Measurements from ENCODE around the gene GABPB2.

Gene GABPB2

GRCh38 chr1:151171190-151171589 lies 100.6 kb downstream of the GABPB2 start:
- peaks cover 9% of the 10 kb centered on the region for H3K4me1 ChIP-seq (ENCODE audit: insufficient read depth, low read length, poor library complexity, severe bottlenecking)
- TF ChIP-seq CTCF (conservative IDR thresholded peaks at IDR 0.05; ENCODE audit: low read length) (no peak), EZH2phosphoT487 (IDR thresholded peaks at IDR 0.05; ENCODE audit: borderline replicate concordance) (no peak)
- H4K20me1 ChIP-seq (ENCODE audit: insufficient read depth, low read length, poor library complexity, severe bottlenecking): no peaks in the 10 kb centered on the region
- no peak overlapping the region for H3K4me3 ChIP-seq (ENCODE audit: low read length, poor library complexity, severe bottlenecking)
- H3K9ac ChIP-seq (ENCODE audit: low read depth, low read length, poor library complexity, severe bottlenecking): no peak overlapping the region
- no peaks in the 10 kb centered on the region for H3F3A ChIP-seq (ENCODE audit: low read depth)
- no peaks in the 10 kb centered on the region for H3K9me3 ChIP-seq (ENCODE audit: insufficient read depth, low read depth, low read length)
- H3K9me2 ChIP-seq (replicated peaks; ENCODE audit: low read depth, low read length): no peaks in the 10 kb centered on the region
- no peak overlapping the region for H3K4me2 ChIP-seq (ENCODE audit: low read depth, low read length, poor library complexity, severe bottlenecking)
- peaks cover 25% of the 10 kb centered on the region; the same call in 1 of the 2 replicates for H3K36me3 ChIP-seq (ENCODE audit: insufficient read depth, low read length)
- H3K79me2 ChIP-seq (ENCODE audit: insufficient read depth, low read length): peaks cover 20% of the 10 kb centered on the region
- H2AFZ ChIP-seq (ENCODE audit: low read length): no peak overlapping the region
- no peaks in the 10 kb centered on the region for H3K27me3 ChIP-seq (ENCODE audit: insufficient read depth, low read length, poor library complexity, severe bottlenecking)

All from Loucy (cell line).